ENCODE results near the gene PJVK. TPM values are rescaled to one million over a fixed set of nuclear protein-coding genes. Genes with fewer than 3 reads are reported as not detected.

PJVK gene
- total RNA-seq, 1 experiment from 2014 or later, result 2.5 TPM

DNA sequence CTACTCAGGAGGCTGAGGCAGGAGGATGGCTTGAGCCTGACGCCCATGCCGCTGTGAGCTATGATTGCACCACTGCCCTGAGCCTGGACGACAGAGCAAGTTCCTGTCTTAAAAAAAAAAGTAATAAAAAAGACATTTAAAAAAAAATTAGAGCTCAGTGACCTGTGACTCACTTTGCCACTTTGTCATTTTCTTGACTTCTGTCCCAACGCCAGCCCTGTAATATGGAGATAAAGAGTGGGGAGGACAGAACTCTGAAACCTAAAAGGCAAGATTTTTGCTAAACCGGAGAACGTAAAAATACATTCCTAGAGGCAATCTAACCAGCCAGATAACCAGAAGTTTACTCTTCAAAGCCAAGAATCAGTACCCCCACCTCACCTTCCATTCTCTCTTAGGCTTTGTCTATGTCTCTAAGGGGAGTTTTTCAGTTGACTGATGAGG is 49.2 kb upstream of the PJVK start (continued):
- TF ChIP-seq, protein P1, sequence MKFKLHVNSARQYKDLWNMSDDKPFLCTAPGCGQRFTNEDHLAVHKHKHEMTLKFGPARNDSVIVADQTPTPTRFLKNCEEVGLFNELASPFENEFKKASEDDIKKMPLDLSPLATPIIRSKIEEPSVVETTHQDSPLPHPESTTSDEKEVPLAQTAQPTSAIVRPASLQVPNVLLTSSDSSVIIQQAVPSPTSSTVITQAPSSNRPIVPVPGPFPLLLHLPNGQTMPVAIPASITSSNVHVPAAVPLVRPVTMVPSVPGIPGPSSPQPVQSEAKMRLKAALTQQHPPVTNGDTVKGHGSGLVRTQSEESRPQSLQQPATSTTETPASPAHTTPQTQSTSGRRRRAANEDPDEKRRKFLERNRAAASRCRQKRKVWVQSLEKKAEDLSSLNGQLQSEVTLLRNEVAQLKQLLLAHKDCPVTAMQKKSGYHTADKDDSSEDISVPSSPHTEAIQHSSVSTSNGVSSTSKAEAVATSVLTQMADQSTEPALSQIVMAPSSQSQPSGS (CRISPR knock-in tag; IDR thresholded peaks at IDR 0.05; ENCODE audit: borderline replicate concordance, low read depth), result no peak
- TF ChIP-seq, protein P2, sequence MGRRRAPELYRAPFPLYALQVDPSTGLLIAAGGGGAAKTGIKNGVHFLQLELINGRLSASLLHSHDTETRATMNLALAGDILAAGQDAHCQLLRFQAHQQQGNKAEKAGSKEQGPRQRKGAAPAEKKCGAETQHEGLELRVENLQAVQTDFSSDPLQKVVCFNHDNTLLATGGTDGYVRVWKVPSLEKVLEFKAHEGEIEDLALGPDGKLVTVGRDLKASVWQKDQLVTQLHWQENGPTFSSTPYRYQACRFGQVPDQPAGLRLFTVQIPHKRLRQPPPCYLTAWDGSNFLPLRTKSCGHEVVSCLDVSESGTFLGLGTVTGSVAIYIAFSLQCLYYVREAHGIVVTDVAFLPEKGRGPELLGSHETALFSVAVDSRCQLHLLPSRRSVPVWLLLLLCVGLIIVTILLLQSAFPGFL (CRISPR knock-in tag; IDR thresholded peaks at IDR 0.05; ENCODE audit: borderline replicate concordance), result no peak
- TF ChIP-seq MXD4 (CRISPR knock-in tag; IDR thresholded peaks at IDR 0.05; ENCODE audit: borderline replicate concordance), result no peak
- TF ChIP-seq NFATC4 (CRISPR knock-in tag; IDR thresholded peaks at IDR 0.05), result no peak
- TF ChIP-seq, protein P3, sequence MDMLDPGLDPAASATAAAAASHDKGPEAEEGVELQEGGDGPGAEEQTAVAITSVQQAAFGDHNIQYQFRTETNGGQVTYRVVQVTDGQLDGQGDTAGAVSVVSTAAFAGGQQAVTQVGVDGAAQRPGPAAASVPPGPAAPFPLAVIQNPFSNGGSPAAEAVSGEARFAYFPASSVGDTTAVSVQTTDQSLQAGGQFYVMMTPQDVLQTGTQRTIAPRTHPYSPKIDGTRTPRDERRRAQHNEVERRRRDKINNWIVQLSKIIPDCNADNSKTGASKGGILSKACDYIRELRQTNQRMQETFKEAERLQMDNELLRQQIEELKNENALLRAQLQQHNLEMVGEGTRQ (CRISPR knock-in tag; IDR thresholded peaks at IDR 0.05), result no peak

DNA sequence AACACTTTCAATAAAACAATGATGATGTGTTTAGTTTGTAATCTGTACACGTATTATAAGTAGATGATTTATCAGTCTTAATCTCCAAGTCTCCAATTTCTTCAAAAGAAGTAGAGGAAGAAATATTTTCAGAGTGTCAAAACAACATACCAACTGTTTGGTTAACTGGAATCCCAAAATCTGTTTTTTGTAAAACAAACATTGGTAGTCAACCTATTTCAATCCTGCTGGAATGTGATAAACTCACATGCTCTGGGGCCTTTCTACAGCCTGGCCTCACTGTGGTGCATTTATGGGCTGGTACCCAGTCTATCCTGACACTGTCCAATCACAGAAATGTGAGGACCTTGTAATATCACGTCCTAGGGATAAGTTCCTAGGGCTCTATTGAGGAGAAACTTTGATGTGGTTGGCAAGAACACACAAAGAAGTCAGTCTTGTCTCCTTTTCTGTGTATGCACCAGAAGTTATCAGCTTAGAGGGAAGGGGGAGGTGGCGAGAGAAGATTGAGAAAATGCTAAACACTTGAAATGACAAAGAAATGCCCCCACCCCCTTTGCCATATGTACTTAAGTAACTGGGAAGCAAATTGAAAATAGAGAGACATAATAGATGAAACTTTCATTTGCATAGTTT is 47.4 kb upstream of the PJVK start:
- DNase-seq (ENCODE audit: low spot score) (no peak), ATAC-seq (no peak)
- H3K27me3 Mint-ChIP-seq (ENCODE audit: low read depth), result no peaks in the 10 kb centered on the region
- H3K4me3 Mint-ChIP-seq, result no peak overlapping the region
- H3K27ac Mint-ChIP-seq, result no peak overlapping the region
- ChIA-PET POLR2A (no interaction called here), CTCF (interaction anchor here (1.0 kb wide), 1 partner anchor 15 kb away, joined by 3 read pairs; no protein-coding TSS in a partner anchor)
- H3K4me1 Mint-ChIP-seq, result peaks cover 6% of the 10 kb centered on the region
- no peaks in the 10 kb centered on the region for H3K36me3 Mint-ChIP-seq
- H3K9me3 Mint-ChIP-seq, result no peaks in the 10 kb centered on the region
- TF ChIP-seq FOXP1 (CRISPR knock-in tag; IDR thresholded peaks at IDR 0.05; ENCODE audit: borderline replicate concordance) (no peak), TP53 (CRISPR knock-in tag; IDR thresholded peaks at IDR 0.05) (no peak), ZNF232 (CRISPR knock-in tag; IDR thresholded peaks at IDR 0.05) (no peak), EMX1 (CRISPR knock-in tag; IDR thresholded peaks at IDR 0.05) (no peak), ZNF121 (CRISPR knock-in tag; IDR thresholded peaks at IDR 0.05) (no peak), NR3C1 (CRISPR knock-in tag; conservative IDR thresholded peaks at IDR 0.05; ENCODE audit: low read depth) (no peak), RELA (CRISPR knock-in tag; IDR thresholded peaks at IDR 0.05; ENCODE audit: borderline replicate concordance) (no peak), ESRRA (CRISPR knock-in tag; IDR thresholded peaks at IDR 0.05; ENCODE audit: borderline replicate concordance) (no peak), CREM (CRISPR knock-in tag; IDR thresholded peaks at IDR 0.05) (no peak)
- TF ChIP-seq, protein P4, sequence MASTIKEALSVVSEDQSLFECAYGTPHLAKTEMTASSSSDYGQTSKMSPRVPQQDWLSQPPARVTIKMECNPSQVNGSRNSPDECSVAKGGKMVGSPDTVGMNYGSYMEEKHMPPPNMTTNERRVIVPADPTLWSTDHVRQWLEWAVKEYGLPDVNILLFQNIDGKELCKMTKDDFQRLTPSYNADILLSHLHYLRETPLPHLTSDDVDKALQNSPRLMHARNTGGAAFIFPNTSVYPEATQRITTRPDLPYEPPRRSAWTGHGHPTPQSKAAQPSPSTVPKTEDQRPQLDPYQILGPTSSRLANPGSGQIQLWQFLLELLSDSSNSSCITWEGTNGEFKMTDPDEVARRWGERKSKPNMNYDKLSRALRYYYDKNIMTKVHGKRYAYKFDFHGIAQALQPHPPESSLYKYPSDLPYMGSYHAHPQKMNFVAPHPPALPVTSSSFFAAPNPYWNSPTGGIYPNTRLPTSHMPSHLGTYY (CRISPR knock-in tag; IDR thresholded peaks at IDR 0.05), result no peak
- TF ChIP-seq, protein P5, sequence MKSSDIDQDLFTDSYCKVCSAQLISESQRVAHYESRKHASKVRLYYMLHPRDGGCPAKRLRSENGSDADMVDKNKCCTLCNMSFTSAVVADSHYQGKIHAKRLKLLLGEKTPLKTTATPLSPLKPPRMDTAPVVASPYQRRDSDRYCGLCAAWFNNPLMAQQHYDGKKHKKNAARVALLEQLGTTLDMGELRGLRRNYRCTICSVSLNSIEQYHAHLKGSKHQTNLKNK (CRISPR knock-in tag; IDR thresholded peaks at IDR 0.05), result no peak
- TF ChIP-seq, protein P6, sequence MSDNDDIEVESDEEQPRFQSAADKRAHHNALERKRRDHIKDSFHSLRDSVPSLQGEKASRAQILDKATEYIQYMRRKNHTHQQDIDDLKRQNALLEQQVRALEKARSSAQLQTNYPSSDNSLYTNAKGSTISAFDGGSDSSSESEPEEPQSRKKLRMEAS (CRISPR knock-in tag; IDR thresholded peaks at IDR 0.05), result no peak
- TF ChIP-seq, protein P7, sequence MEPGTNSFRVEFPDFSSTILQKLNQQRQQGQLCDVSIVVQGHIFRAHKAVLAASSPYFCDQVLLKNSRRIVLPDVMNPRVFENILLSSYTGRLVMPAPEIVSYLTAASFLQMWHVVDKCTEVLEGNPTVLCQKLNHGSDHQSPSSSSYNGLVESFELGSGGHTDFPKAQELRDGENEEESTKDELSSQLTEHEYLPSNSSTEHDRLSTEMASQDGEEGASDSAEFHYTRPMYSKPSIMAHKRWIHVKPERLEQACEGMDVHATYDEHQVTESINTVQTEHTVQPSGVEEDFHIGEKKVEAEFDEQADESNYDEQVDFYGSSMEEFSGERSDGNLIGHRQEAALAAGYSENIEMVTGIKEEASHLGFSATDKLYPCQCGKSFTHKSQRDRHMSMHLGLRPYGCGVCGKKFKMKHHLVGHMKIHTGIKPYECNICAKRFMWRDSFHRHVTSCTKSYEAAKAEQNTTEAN (CRISPR knock-in tag; IDR thresholded peaks at IDR 0.05), result no peak
- TF ChIP-seq, protein P8, sequence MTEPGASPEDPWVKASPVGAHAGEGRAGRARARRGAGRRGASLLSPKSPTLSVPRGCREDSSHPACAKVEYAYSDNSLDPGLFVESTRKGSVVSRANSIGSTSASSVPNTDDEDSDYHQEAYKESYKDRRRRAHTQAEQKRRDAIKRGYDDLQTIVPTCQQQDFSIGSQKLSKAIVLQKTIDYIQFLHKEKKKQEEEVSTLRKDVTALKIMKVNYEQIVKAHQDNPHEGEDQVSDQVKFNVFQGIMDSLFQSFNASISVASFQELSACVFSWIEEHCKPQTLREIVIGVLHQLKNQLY (CRISPR knock-in tag; IDR thresholded peaks at IDR 0.05), result no peak
- TF ChIP-seq, protein P9, sequence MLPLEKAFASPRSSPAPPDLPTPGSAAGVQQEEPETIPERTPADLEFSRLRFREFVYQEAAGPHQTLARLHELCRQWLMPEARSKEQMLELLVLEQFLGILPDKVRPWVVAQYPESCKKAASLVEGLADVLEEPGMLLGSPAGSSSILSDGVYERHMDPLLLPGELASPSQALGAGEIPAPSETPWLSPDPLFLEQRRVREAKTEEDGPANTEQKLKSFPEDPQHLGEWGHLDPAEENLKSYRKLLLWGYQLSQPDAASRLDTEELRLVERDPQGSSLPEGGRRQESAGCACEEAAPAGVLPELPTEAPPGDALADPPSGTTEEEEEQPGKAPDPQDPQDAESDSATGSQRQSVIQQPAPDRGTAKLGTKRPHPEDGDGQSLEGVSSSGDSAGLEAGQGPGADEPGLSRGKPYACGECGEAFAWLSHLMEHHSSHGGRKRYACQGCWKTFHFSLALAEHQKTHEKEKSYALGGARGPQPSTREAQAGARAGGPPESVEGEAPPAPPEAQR (CRISPR knock-in tag; IDR thresholded peaks at IDR 0.05), result no peak
- TF ChIP-seq, protein P10, sequence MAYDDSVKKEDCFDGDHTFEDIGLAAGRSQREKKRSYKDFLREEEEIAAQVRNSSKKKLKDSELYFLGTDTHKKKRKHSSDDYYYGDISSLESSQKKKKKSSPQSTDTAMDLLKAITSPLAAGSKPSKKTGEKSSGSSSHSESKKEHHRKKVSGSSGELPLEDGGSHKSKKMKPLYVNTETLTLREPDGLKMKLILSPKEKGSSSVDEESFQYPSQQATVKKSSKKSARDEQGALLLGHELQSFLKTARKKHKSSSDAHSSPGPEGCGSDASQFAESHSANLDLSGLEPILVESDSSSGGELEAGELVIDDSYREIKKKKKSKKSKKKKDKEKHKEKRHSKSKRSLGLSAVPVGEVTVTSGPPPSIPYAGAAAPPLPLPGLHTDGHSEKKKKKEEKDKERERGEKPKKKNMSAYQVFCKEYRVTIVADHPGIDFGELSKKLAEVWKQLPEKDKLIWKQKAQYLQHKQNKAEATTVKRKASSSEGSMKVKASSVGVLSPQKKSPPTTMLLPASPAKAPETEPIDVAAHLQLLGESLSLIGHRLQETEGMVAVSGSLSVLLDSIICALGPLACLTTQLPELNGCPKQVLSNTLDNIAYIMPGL (CRISPR knock-in tag; IDR thresholded peaks at IDR 0.05), result no peak
- TF ChIP-seq, protein P1 (CRISPR knock-in tag; IDR thresholded peaks at IDR 0.05; ENCODE audit: borderline replicate concordance, low read depth), result no peak
- TF ChIP-seq, protein P11, sequence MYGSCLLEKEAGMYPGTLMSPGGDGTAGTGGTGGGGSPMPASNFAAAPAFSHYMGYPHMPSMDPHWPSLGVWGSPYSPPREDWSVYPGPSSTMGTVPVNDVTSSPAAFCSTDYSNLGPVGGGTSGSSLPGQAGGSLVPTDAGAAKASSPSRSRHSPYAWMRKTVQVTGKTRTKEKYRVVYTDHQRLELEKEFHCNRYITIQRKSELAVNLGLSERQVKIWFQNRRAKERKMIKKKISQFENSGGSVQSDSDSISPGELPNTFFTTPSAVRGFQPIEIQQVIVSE (CRISPR knock-in tag; IDR thresholded peaks at IDR 0.05; ENCODE audit: borderline replicate concordance), result no peak

Measured in WTC11 (cell line).